NOMO-1 treated with dmso at 0.1 percent for 144 hours (cell line): Measurements from ENCODE around the gene RHEB.

ENCODE experiments used
- DNase-seq: peaks from one replicate; lab custom pipeline; 2025; ENCODE audit not compliant: unreplicated experiment; lab: John Stamatoyannopoulos, UW

RHEB gene

GRCh38 chr7:151477867-151478266 is 41.8 kb downstream of the RHEB start:
- DNase-seq = no peak

- DNase-seq = no peak
Observed at GRCh38 chr7:151472644-151473380, 46.9 kb downstream of the RHEB start.

GRCh38 chr7:151470711-151471110 is 49.0 kb downstream of the RHEB start:
- DNase-seq = no peak

GRCh38 chr7:151469281-151469680 is 50.4 kb downstream of the RHEB start:
- DNase-seq = no peak

GRCh38 chr7:151468217-151469018 is 51.3 kb downstream of the RHEB start:
- no peak for DNase-seq

GRCh38 chr7:151465169-151465568 is 54.5 kb downstream of the RHEB start:
- no peak for DNase-seq

- DNase-seq = no peak
Observed at GRCh38 chr7:151462306-151462779, 57.4 kb downstream of the RHEB start.

GRCh38 chr7:151461942-151462230 is 57.8 kb downstream of the RHEB start:
- DNase-seq = no peak

GRCh38 chr7:151461096-151461941 is 58.4 kb downstream of the RHEB start:
- no peak for DNase-seq

- DNase-seq = no peak
Observed at GRCh38 chr7:151460474-151460855, 59.2 kb downstream of the RHEB start.

- no peak for DNase-seq
Observed at GRCh38 chr7:151459726-151460473, 59.8 kb downstream of the RHEB start.

GRCh38 chr7:151457534-151457933 is 62.2 kb downstream of the RHEB start:
- DNase-seq = no peak

- no peak for DNase-seq
Observed at GRCh38 chr7:151456782-151457181, 62.9 kb downstream of the RHEB start.

GRCh38 chr7:151456276-151456675 is 63.4 kb downstream of the RHEB start:
- no peak for DNase-seq

GRCh38 chr7:151455690-151456089 is 64.0 kb downstream of the RHEB start:
- no peak for DNase-seq

GRCh38 chr7:151454932-151455530 is 64.7 kb downstream of the RHEB start:
- no peak for DNase-seq

- no peak for DNase-seq
Observed at GRCh38 chr7:151454305-151454704, 65.4 kb downstream of the RHEB start.

GRCh38 chr7:151453326-151453791 is 66.3 kb downstream of the RHEB start:
- DNase-seq = no peak

- no peak for DNase-seq
Observed at GRCh38 chr7:151452680-151453325, 66.9 kb downstream of the RHEB start.
